Measurements from ENCODE around the gene CD27. TPM values are rescaled to one million over a fixed set of nuclear protein-coding genes. Genes with fewer than 3 reads are reported as not detected.
A peak's percentile ranks its signal among the peaks of the same experiment; 100 is the strongest.

Gene CD27
- total RNA-seq, 6 experiments from 2014 or later = 0.33 to 1.2 (median 0.68) TPM; not detected in 1

GRCh38 chr12:6442836-6443235 lies 1.9 kb upstream of the CD27 start:
- no peaks in the 10 kb centered on the region for H3K4me1 ChIP-seq
- TF ChIP-seq POLR2A (IDR thresholded peaks at IDR 0.05) (no peak), CTCF (IDR thresholded peaks at IDR 0.05) (no peak)
- H3K4me3 ChIP-seq = no peak overlapping the region
- 75% methylated on average over 8 of the region's 9 CpGs for WGBS (ENCODE audit: insufficient coverage, low coverage, low lambda C conversion rate, missing lambda C conversion rate)
- intact Hi-C loops (cut with DNase I) = no loop called here
- ATAC-seq (no peak), DNase-seq (no peak)
- H3K36me3 ChIP-seq = no peaks in the 10 kb centered on the region
- H3K27ac ChIP-seq = no peak overlapping the region
- no peaks in the 10 kb centered on the region for H3K27me3 ChIP-seq
- H3K9me3 ChIP-seq = no peaks in the 10 kb centered on the region

GRCh38 chr12:6443361-6443983 lies 1.3 kb upstream of the CD27 start:
- DNase-seq = peak in 1 of 3 donors; percentile 21
- TF ChIP-seq POLR2A (IDR thresholded peaks at IDR 0.05) = no peak
- no peak for TF ChIP-seq CTCF (IDR thresholded peaks at IDR 0.05)
- no peaks in the 10 kb centered on the region for H3K27me3 ChIP-seq
- 48% methylated on average over 9 of the region's 9 CpGs for WGBS (ENCODE audit: insufficient coverage, low coverage, low lambda C conversion rate, missing lambda C conversion rate)
- no peaks in the 10 kb centered on the region for H3K4me1 ChIP-seq
- H3K4me3 ChIP-seq = no peak overlapping the region
- H3K27ac ChIP-seq = no peak overlapping the region
- no peaks in the 10 kb centered on the region for H3K36me3 ChIP-seq
- ATAC-seq = no peak
- intact Hi-C loops (cut with DNase I) = no loop called here
- no peaks in the 10 kb centered on the region for H3K9me3 ChIP-seq

GRCh38 chr12:6444031-6444430 lies 724 bp upstream of the CD27 start:
- Histone ChIP-seq H3K36me3 (no peaks in the 10 kb centered on the region), H3K4me3 (no peak overlapping the region), H3K4me1 (no peaks in the 10 kb centered on the region), H3K27ac (no peak overlapping the region), H3K9me3 (no peaks in the 10 kb centered on the region), H3K27me3 (no peaks in the 10 kb centered on the region)
- WGBS (ENCODE audit: insufficient coverage, low coverage, low lambda C conversion rate, missing lambda C conversion rate) = 95% methylated on average over 3 of the region's 4 CpGs
- TF ChIP-seq CTCF (IDR thresholded peaks at IDR 0.05) (no peak), POLR2A (IDR thresholded peaks at IDR 0.05) (no peak)
- intact Hi-C loops (cut with DNase I) = no loop called here
- peak in 1 of 3 donors; percentile 7 for DNase-seq
- no peak for ATAC-seq

- WGBS (ENCODE audit: insufficient coverage, low coverage, low lambda C conversion rate, missing lambda C conversion rate) = 81% methylated on average over 8 of the region's 16 CpGs
- DNase-seq = peak in 1 of 3 donors; percentile 37
- Histone ChIP-seq H3K9me3 (no peaks in the 10 kb centered on the region), H3K36me3 (peaks cover 0 to 20% (median 0%) of the 10 kb centered on the region in 4 donors), H3K4me3 (peak overlapping the region in 2 of 3 donors; percentile 79 to 92), H3K4me1 (peaks cover 0 to 13% (median 6%) of the 10 kb centered on the region in 4 donors), H3K27me3 (no peaks in the 10 kb centered on the region), H3K27ac (peak overlapping the region in 1 of 3 donors; percentile 96)
- no peak for ATAC-seq
- intact Hi-C loops (cut with DNase I) = loop anchor here in 1 of 2 donors (10.0 kb wide), 1 partner anchor 125 kb away; no protein-coding TSS in a partner anchor
- TF ChIP-seq POLR2A (IDR thresholded peaks at IDR 0.05) (no peak), CTCF (IDR thresholded peaks at IDR 0.05) (no peak)
Observed at GRCh38 chr12:6450091-6450868, 5.5 kb downstream of the CD27 start.

All from right lobe of liver (tissue), 6 donors.